Endothelial cell of umbilical vein (primary cell): ENCODE results near the gene TTLL10. TPM values are rescaled to one million over a fixed set of nuclear protein-coding genes. Genes with fewer than 3 reads are reported as not detected.

Source experiments
- BruUV-seq: library from RNA; stranded (reverse); fragments of 400-500 nt; replicated peaks from 2 replicates; lab custom pipeline; 2021; lab: Mats Ljungman, UMichigan
- CTCF ChIA-PET: fragments of 300-600, 350-600 bp; sonication (Branson Sonifier 250); formaldehyde crosslinking; loops from one replicate; lab custom pipeline; 2021; ENCODE audit warnings: antibody characterized with exemption, inconsistent platforms; lab: Charles Lee
- POLR2A ChIA-PET: fragments of 300-600, 350-600 bp; sonication (Branson Sonifier 250); formaldehyde crosslinking; loops from one replicate; lab custom pipeline; 2021; ENCODE audit warnings: antibody characterized with exemption, inconsistent platforms; lab: Charles Lee
- DNase-seq: peaks from one replicate; pipeline ENCODE4 v3.0.0-alpha.2; 2011; ENCODE audit warnings: low read depth, low spot score
- FAIRE-seq: peaks from 2 replicates; lab custom pipeline; 2011; peaks lifted over from hg19 to GRCh38; lab: Jason Lieb, UNC
- H2AFZ ChIP-seq: 2 replicates; pipeline ENCODE4 v1.6.0; 2012; ENCODE audit warnings: low read depth, low read length, control low read depth, inconsistent platforms
- H3K27ac ChIP-seq: 2 replicates; pipeline ENCODE4 v1.5.1; 2011; ENCODE audit warnings: low read depth, mild to moderate bottlenecking, control low read depth, low read length, moderate library complexity; ENCODE audit not compliant: insufficient read depth
- H3K27me3 ChIP-seq, 2 experiments: 2 replicates each; pipeline versions ENCODE4 v1.6.0 to v1.6.1; 2011; ENCODE audit warnings: low read length in 2 of 2, mixed read lengths in 1 of 2; ENCODE audit not compliant: control insufficient read depth in 2 of 2, insufficient read depth in 2 of 2
- H3K36me3 ChIP-seq, 2 experiments: 2 replicates in 1 of 2; 3 replicates in 1 of 2; pipeline ENCODE4 v1.5.1; 2011; ENCODE audit warnings: low read length in 2 of 2, mild to moderate bottlenecking in 1 of 2, moderate library complexity in 1 of 2; ENCODE audit not compliant: control insufficient read depth in 2 of 2, insufficient read depth in 2 of 2; ENCODE audit errors: extremely low read depth in 1 of 2
- H3K4me1 ChIP-seq: 3 replicates; pipeline ENCODE4 v1.5.1; 2011; ENCODE audit warnings: mild to moderate bottlenecking, low read length; ENCODE audit not compliant: control insufficient read depth, insufficient read depth; ENCODE audit errors: extremely low read depth
- H3K4me2 ChIP-seq: 2 replicates; pipeline ENCODE4 v1.6.1; 2011; ENCODE audit warnings: low read length, control low read depth, mixed read lengths; ENCODE audit not compliant: insufficient read depth
- H3K4me3 ChIP-seq, 3 experiments: fragments of 200-600 bp in 1 of 3; sonication (generic), shearing (Covaris generic) in 1 of 3; replicated peaks in 1 of 3; 2 replicates each; pipeline ENCODE4 v1.5.1; 2011 to 2016; ENCODE audit warnings: control low read depth in 3 of 3, low read length in 3 of 3, mild to moderate bottlenecking in 2 of 3, inconsistent platforms in 1 of 3, low read depth in 1 of 3, moderate library complexity in 1 of 3; ENCODE audit not compliant: insufficient read depth in 1 of 3
- H3K79me2 ChIP-seq: 2 replicates; pipeline ENCODE4 v1.6.0; 2012; ENCODE audit warnings: low read length, inconsistent platforms; ENCODE audit not compliant: control insufficient read depth, insufficient read depth
- H3K9ac ChIP-seq: replicated peaks from 2 replicates; pipeline ENCODE3; 2011; ENCODE audit warnings: low read length, control low read depth; ENCODE audit not compliant: insufficient read depth; ENCODE audit errors: extremely low read depth
- H3K9me1 ChIP-seq: replicated peaks from 3 replicates; pipeline ENCODE4 v1.6.0; 2011; ENCODE audit warnings: mild to moderate bottlenecking, low read length; ENCODE audit not compliant: control insufficient read depth, insufficient read depth; ENCODE audit errors: extremely low read depth
- H3K9me3 ChIP-seq: replicated peaks from 2 replicates; pipeline ENCODE4 v1.5.1; 2012; ENCODE audit warnings: low read length, inconsistent platforms; ENCODE audit not compliant: control insufficient read depth, insufficient read depth
- H4K20me1 ChIP-seq: replicated peaks from 2 replicates; pipeline ENCODE3; 2011; ENCODE audit warnings: mild to moderate bottlenecking, low read length; ENCODE audit not compliant: control insufficient read depth, insufficient read depth; ENCODE audit errors: extremely low read depth
- EZH2 ChIP-seq: IDR thresholded peaks from 2 replicates; pipeline ENCODE4 v1.6.1; 2012; ENCODE audit warnings: borderline replicate concordance, low read depth, mild to moderate bottlenecking, moderate library complexity, low read length, inconsistent platforms; ENCODE audit not compliant: severe bottlenecking
- FOS ChIP-seq: IDR thresholded peaks from 2 replicates; pipeline ENCODE4 v1.6.1; 2011; ENCODE audit warnings: mild to moderate bottlenecking, low read length, moderate library complexity, borderline replicate concordance; ENCODE audit not compliant: insufficient read depth
- GATA2 ChIP-seq: IDR thresholded peaks from 2 replicates; pipeline ENCODE4 v1.7.0; 2011; ENCODE audit warnings: low read depth, mild to moderate bottlenecking, moderate library complexity, mixed read lengths, low read length; ENCODE audit not compliant: insufficient read length, insufficient read depth
- JUN ChIP-seq: IDR thresholded peaks from 2 replicates; pipeline ENCODE4 v1.6.1; 2011; ENCODE audit warnings: borderline replicate concordance, low read depth; ENCODE audit not compliant: insufficient read length, insufficient read depth
- MYC ChIP-seq: IDR thresholded peaks from one replicate; pipeline ENCODE4 v1.6.1; 2011; ENCODE audit warnings: mild to moderate bottlenecking, low read depth, low read length
- POLR2A ChIP-seq: IDR thresholded peaks from 2 replicates; pipeline ENCODE4 v1.6.1; 2012; ENCODE audit warnings: low read depth, mild to moderate bottlenecking, control low read depth, low read length
- POLR2AphosphoS5 ChIP-seq: IDR thresholded peaks from 2 replicates; pipeline ENCODE4 v1.6.1; 2012; ENCODE audit warnings: low read depth, mild to moderate bottlenecking, control low read depth, low read length, moderate library complexity; ENCODE audit not compliant: insufficient read depth
- dilution Hi-C: fragments of 300-500 bp; cut with MboI; formaldehyde crosslinking; loops from one replicate; pipeline ENCODE4 v1.15.0; 2019; ENCODE audit warnings: low sequenced_read_pairs; ENCODE audit not compliant: extremely low pct_ligation_motif_present
- intact Hi-C: fragments of 100-400 bp; cut with micrococcal nuclease; formaldehyde crosslinking; loops from one replicate; pipeline ENCODE4 v1.10.0; 2022
- polyA plus RNA-seq, 4 experiments: library from polyadenylated mRNA; depleted of rRNA in 3 of 4; stranded (reverse) in 3 of 4; unstranded in 1 of 4; fragments of >200 nt; gene quantifications; 2 replicates each; pipeline versions ENCODE4 v1.2.1 to v1.2.3, GENCODE V29; 2011 to 2012; ENCODE audit warnings: missing spikeins in 1 of 4
- total RNA-seq: library from RNA; stranded (reverse); gene quantifications from 2 replicates; pipeline ENCODE4 v1.2.3, GENCODE V29; 2021
- TF ChIP-seq, protein P1 (sequence below): IDR thresholded peaks from 2 replicates; pipeline ENCODE4 v1.6.1; 2011; ENCODE audit not compliant: insufficient read depth, insufficient read length
- TF ChIP-seq, protein P2 (sequence below), 2 donors: IDR thresholded peaks; 1 replicate in 1 of 2; 2 replicates in 1 of 2; pipeline ENCODE4 v1.5.1; 2011; ENCODE audit warnings: low read length in 2 of 2, mild to moderate bottlenecking in 2 of 2, moderate library complexity in 2 of 2, control low read depth in 1 of 2, inconsistent platforms in 1 of 2, low read depth in 1 of 2; ENCODE audit not compliant: insufficient read depth in 1 of 2; ENCODE audit errors: extremely low read depth in 1 of 2

The TTLL10 gene
- total and polyA plus RNA-seq, 2 donors (not counting 3 experiments of a cell fraction or from before 2014, with no cell fraction given), result not detected

DNA sequence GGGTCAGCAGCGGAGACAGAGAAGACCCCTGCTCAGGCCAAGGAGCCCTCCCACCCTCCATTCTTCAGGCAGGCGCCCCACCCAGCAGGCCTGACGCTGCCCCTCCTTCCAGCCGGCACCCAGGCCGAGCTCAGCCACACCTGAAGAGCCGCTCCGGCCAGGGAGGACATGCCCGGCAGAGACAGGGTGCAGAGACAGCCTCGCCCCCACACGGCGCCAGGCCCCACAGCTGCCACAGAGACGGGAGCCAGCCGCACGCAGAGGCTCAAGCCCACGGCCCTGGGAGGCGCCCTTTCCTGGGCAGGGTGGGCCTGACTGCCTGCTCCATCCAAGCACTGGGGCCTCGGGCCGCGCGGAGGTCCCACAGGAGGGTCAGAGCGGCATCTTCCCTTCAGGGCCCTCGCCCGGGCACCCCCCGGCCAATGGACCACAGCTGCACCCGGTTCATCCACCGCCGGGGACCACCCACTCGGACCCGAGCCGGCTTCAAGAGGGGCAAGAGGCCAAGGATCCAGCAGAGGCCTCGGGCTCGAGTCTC is 5.2 kb downstream of the TTLL10 start:
- H3K4me3 ChIP-seq, result no peak overlapping the region
- H3K9me3 ChIP-seq, result no peaks in the 10 kb centered on the region
- no peak overlapping the region for H3K9ac ChIP-seq
- H3K4me1 ChIP-seq, result no peaks in the 10 kb centered on the region
- H3K9me1 ChIP-seq, result no peaks in the 10 kb centered on the region
- no peaks in the 10 kb centered on the region for H4K20me1 ChIP-seq
- no peaks in the 10 kb centered on the region for H3K36me3 ChIP-seq
- no peak overlapping the region for H3K4me2 ChIP-seq
- POLR2A ChIA-PET, result no interaction called here
- CTCF ChIA-PET, result no interaction called here
- no peak overlapping the region for H2AFZ ChIP-seq
- FAIRE-seq (no peak), DNase-seq (no peak)
- TF ChIP-seq, protein P1, sequence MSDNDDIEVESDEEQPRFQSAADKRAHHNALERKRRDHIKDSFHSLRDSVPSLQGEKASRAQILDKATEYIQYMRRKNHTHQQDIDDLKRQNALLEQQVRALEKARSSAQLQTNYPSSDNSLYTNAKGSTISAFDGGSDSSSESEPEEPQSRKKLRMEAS, result no peak
- no peak for TF ChIP-seq POLR2A
- no peak for TF ChIP-seq EZH2
- no peak for TF ChIP-seq JUN
- TF ChIP-seq, protein P2, sequence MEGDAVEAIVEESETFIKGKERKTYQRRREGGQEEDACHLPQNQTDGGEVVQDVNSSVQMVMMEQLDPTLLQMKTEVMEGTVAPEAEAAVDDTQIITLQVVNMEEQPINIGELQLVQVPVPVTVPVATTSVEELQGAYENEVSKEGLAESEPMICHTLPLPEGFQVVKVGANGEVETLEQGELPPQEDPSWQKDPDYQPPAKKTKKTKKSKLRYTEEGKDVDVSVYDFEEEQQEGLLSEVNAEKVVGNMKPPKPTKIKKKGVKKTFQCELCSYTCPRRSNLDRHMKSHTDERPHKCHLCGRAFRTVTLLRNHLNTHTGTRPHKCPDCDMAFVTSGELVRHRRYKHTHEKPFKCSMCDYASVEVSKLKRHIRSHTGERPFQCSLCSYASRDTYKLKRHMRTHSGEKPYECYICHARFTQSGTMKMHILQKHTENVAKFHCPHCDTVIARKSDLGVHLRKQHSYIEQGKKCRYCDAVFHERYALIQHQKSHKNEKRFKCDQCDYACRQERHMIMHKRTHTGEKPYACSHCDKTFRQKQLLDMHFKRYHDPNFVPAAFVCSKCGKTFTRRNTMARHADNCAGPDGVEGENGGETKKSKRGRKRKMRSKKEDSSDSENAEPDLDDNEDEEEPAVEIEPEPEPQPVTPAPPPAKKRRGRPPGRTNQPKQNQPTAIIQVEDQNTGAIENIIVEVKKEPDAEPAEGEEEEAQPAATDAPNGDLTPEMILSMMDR (IDR thresholded peaks at IDR 0.05; ENCODE audit: extremely low read depth in 1 of 2, insufficient read depth in 1 of 2, low read depth in 1 of 2, low read length in 2 of 2), result no peak
- TF ChIP-seq GATA2, result no peak
- TF ChIP-seq FOS, result no peak
- TF ChIP-seq POLR2AphosphoS5, result no peak
- no peak for TF ChIP-seq MYC
- dilution Hi-C loops (no loop called here), intact Hi-C loops (no loop called here)
- H3K27ac ChIP-seq, result no peak overlapping the region
- no TSS peak for BruUV-seq
- no peaks in the 10 kb centered on the region for H3K79me2 ChIP-seq
- H3K27me3 ChIP-seq, result peaks cover 5 to 6% of the 10 kb centered on the region in 2 experiments
